GM19455 (cell line): ENCODE data around the gene GALNTL6.

Source experiments
- ATAC-seq: cut with Tn5 transposase; IDR thresholded peaks from one replicate; pipeline ENCODE4 v1.9.1; 2021; ENCODE audit not compliant: unreplicated experiment

The GALNTL6 gene

GRCh38 chr4:171983935-171984805 is 171.0 kb downstream of the GALNTL6 start:
- no peak for ATAC-seq

- no peak for ATAC-seq
Observed at GRCh38 chr4:171985129-171985528, 171.9 kb downstream of the GALNTL6 start.

- ATAC-seq = no peak
Observed at GRCh38 chr4:171993247-171993646, 180.0 kb downstream of the GALNTL6 start.

- ATAC-seq = no peak
Observed at GRCh38 chr4:172007889-172008288, 194.7 kb downstream of the GALNTL6 start.

GRCh38 chr4:172009446-172010230 is 196.4 kb downstream of the GALNTL6 start:
- ATAC-seq = no peak

- ATAC-seq = no peak
Observed at GRCh38 chr4:172011196-172011595, 198.0 kb downstream of the GALNTL6 start.

GRCh38 chr4:172018358-172018757 is 205.2 kb downstream of the GALNTL6 start:
- ATAC-seq = no peak

GRCh38 chr4:172035562-172035961 is 222.4 kb downstream of the GALNTL6 start:
- no peak for ATAC-seq

- ATAC-seq = no peak
Observed at GRCh38 chr4:172040766-172041165, 227.6 kb downstream of the GALNTL6 start.

- no peak for ATAC-seq
Observed at GRCh38 chr4:172042714-172043114, 229.5 kb downstream of the GALNTL6 start.

- ATAC-seq = no peak
Observed at GRCh38 chr4:172045981-172046380, 232.8 kb downstream of the GALNTL6 start.

GRCh38 chr4:172048666-172049065 is 235.5 kb downstream of the GALNTL6 start:
- ATAC-seq = no peak

GRCh38 chr4:172050911-172051310 is 237.7 kb downstream of the GALNTL6 start:
- ATAC-seq = no peak

- ATAC-seq = peak; percentile 89
Observed at GRCh38 chr4:172055046-172055445, 241.8 kb downstream of the GALNTL6 start.

GRCh38 chr4:172055498-172055897 is 242.3 kb downstream of the GALNTL6 start:
- ATAC-seq = no peak

GRCh38 chr4:172061204-172061603 is 248.0 kb downstream of the GALNTL6 start:
- peak; percentile 69 for ATAC-seq

- ATAC-seq = no peak
Observed at GRCh38 chr4:172068506-172068905, 255.3 kb downstream of the GALNTL6 start.

GRCh38 chr4:172073590-172073989 is 260.4 kb downstream of the GALNTL6 start:
- no peak for ATAC-seq

- ATAC-seq = no peak
Observed at GRCh38 chr4:172083272-172083671, 270.1 kb downstream of the GALNTL6 start.

- no peak for ATAC-seq
Observed at GRCh38 chr4:172088556-172088955, 275.4 kb downstream of the GALNTL6 start.

- no peak for ATAC-seq
Observed at GRCh38 chr4:172095161-172095560, 282.0 kb downstream of the GALNTL6 start.

- no peak for ATAC-seq
Observed at GRCh38 chr4:172096786-172097185, 283.6 kb downstream of the GALNTL6 start.
